Measurements from ENCODE around the gene MTMR2. TPM values are rescaled to one million over a fixed set of nuclear protein-coding genes. Genes with fewer than 3 reads are reported as not detected.

The MTMR2 gene
- total and polyA plus RNA-seq, 2 of the 13 experiments (the other 11 are each of a cell fraction or from before 2014, with no cell fraction given): 12.7 to 22.3 TPM

- no peak for TF ChIP-seq PRMT3 (CRISPR knock-in tag; IDR thresholded peaks at IDR 0.05; ENCODE audit: borderline replicate concordance, low read depth)
- TF ChIP-seq MEIS2 (CRISPR knock-in tag; IDR thresholded peaks at IDR 0.05): no peak
- no peak for TF ChIP-seq SKI (IDR thresholded peaks at IDR 0.05; ENCODE audit: partially characterized antibody)
- TF ChIP-seq, protein P1, sequence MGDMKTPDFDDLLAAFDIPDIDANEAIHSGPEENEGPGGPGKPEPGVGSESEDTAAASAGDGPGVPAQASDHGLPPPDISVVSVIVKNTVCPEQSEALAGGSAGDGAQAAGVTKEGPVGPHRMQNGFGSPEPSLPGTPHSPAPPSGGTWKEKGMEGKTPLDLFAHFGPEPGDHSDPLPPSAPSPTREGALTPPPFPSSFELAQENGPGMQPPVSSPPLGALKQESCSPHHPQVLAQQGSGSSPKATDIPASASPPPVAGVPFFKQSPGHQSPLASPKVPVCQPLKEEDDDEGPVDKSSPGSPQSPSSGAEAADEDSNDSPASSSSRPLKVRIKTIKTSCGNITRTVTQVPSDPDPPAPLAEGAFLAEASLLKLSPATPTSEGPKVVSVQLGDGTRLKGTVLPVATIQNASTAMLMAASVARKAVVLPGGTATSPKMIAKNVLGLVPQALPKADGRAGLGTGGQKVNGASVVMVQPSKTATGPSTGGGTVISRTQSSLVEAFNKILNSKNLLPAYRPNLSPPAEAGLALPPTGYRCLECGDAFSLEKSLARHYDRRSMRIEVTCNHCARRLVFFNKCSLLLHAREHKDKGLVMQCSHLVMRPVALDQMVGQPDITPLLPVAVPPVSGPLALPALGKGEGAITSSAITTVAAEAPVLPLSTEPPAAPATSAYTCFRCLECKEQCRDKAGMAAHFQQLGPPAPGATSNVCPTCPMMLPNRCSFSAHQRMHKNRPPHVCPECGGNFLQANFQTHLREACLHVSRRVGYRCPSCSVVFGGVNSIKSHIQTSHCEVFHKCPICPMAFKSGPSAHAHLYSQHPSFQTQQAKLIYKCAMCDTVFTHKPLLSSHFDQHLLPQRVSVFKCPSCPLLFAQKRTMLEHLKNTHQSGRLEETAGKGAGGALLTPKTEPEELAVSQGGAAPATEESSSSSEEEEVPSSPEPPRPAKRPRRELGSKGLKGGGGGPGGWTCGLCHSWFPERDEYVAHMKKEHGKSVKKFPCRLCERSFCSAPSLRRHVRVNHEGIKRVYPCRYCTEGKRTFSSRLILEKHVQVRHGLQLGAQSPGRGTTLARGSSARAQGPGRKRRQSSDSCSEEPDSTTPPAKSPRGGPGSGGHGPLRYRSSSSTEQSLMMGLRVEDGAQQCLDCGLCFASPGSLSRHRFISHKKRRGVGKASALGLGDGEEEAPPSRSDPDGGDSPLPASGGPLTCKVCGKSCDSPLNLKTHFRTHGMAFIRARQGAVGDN (CRISPR knock-in tag; IDR thresholded peaks at IDR 0.05): no peak
- TF ChIP-seq ZNF446 (CRISPR knock-in tag; IDR thresholded peaks at IDR 0.05): no peak
- TF ChIP-seq TBP (CRISPR knock-in tag; IDR thresholded peaks at IDR 0.05): no peak
- no peak for TF ChIP-seq ISL2 (CRISPR knock-in tag; IDR thresholded peaks at IDR 0.05)
- TF ChIP-seq RBFOX2 (IDR thresholded peaks at IDR 0.05; ENCODE audit: low read depth, low read length): no peak
- TF ChIP-seq ZSCAN12 (CRISPR knock-in tag; IDR thresholded peaks at IDR 0.05): no peak
- no peak for TF ChIP-seq MXD3 (CRISPR knock-in tag; IDR thresholded peaks at IDR 0.05)
- TF ChIP-seq ZFP82 (CRISPR knock-in tag; IDR thresholded peaks at IDR 0.05; ENCODE audit: borderline replicate concordance): no peak
- TF ChIP-seq ZNF207 (IDR thresholded peaks at IDR 0.05; ENCODE audit: borderline replicate concordance): no peak
- no peak for TF ChIP-seq ZNF263 (CRISPR knock-in tag; IDR thresholded peaks at IDR 0.05)
- TF ChIP-seq, protein P2, sequence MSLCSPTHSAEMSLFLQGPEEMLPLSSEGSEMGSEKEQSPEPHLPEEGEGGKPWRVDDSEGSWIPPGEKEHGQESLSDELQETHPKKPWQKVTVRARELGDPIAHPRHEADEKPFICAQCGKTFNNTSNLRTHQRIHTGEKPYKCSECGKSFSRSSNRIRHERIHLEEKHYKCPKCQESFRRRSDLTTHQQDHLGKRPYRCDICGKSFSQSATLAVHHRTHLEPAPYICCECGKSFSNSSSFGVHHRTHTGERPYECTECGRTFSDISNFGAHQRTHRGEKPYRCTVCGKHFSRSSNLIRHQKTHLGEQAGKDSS (CRISPR knock-in tag; IDR thresholded peaks at IDR 0.05; ENCODE audit: borderline replicate concordance, low read depth): no peak
Measured at GRCh38 chr11:95926726-95927125, 2.8 kb upstream of the MTMR2 start (continued).

All from HepG2 (cell line).